ENCODE results near the gene ALOX12B. TPM values are rescaled to one million over a fixed set of nuclear protein-coding genes. Genes with fewer than 3 reads are reported as not detected.

ALOX12B gene
- total and polyA plus RNA-seq, 2 donors (not counting 3 experiments of a cell fraction or from before 2014, with no cell fraction given) = not detected

- ChIA-PET CTCF (no interaction called here), POLR2A (no interaction called here)
- dilution Hi-C loops (cut with MboI; ENCODE audit: extremely low pct_ligation_motif_present, low sequenced_read_pairs) = no loop called here
- peak overlapping the region; percentile 97 for H3K4me2 ChIP-seq (ENCODE audit: insufficient read depth, low read length)
- H3K9me3 ChIP-seq (replicated peaks; ENCODE audit: control insufficient read depth, insufficient read depth, low read length) = no peaks in the 10 kb centered on the region
- H2AFZ ChIP-seq (ENCODE audit: low read depth, low read length) = peak overlapping the region; percentile 100
- DNase-seq (ENCODE audit: low read depth, low spot score) (no peak), FAIRE-seq (no peak)
- BruUV-seq (replicated peaks) = no TSS peak
- no peaks in the 10 kb centered on the region for H3K79me2 ChIP-seq (ENCODE audit: control insufficient read depth, insufficient read depth, low read length)
- H3K4me3 ChIP-seq (replicated peaks in 1 of 3; ENCODE audit: insufficient read depth in 1 of 3, low read depth in 1 of 3, low read length in 3 of 3) = peak overlapping the region; percentile 46 to 98 (median 85)
- peaks cover 8 to 14% of the 10 kb centered on the region in 2 experiments for H3K27me3 ChIP-seq (ENCODE audit: control insufficient read depth in 2 of 2, insufficient read depth in 2 of 2, low read length in 2 of 2)
- H4K20me1 ChIP-seq (replicated peaks; ENCODE audit: control insufficient read depth, extremely low read depth, insufficient read depth, low read length) = no peaks in the 10 kb centered on the region
- no peak for TF ChIP-seq EZH2 (IDR thresholded peaks at IDR 0.05; ENCODE audit: borderline replicate concordance, low read depth, low read length, severe bottlenecking)
- no peak for TF ChIP-seq JUN (IDR thresholded peaks at IDR 0.05; ENCODE audit: borderline replicate concordance, insufficient read depth, insufficient read length, low read depth)
- TF ChIP-seq POLR2AphosphoS5 (IDR thresholded peaks at IDR 0.05; ENCODE audit: insufficient read depth, low read depth, low read length) = no peak
- no peak for TF ChIP-seq POLR2A (IDR thresholded peaks at IDR 0.05; ENCODE audit: low read depth, low read length)
- TF ChIP-seq MAX (IDR thresholded peaks at IDR 0.05; ENCODE audit: insufficient read depth, insufficient read length) = no peak
- no peak for TF ChIP-seq MYC (IDR thresholded peaks at IDR 0.05; ENCODE audit: low read depth, low read length)
- no peaks in the 10 kb centered on the region for H3K36me3 ChIP-seq (ENCODE audit: control insufficient read depth in 2 of 2, extremely low read depth in 1 of 2, insufficient read depth in 2 of 2, low read length in 2 of 2)
- H3K9ac ChIP-seq (replicated peaks; ENCODE audit: extremely low read depth, insufficient read depth, low read length) = no peak overlapping the region
- intact Hi-C loops (cut with micrococcal nuclease) = loop anchor here (1.0 kb wide), 2 partner anchors 12 to 30 kb away; no protein-coding TSS in a partner anchor
- no peaks in the 10 kb centered on the region for H3K9me1 ChIP-seq (replicated peaks; ENCODE audit: control insufficient read depth, extremely low read depth, insufficient read depth, low read length)
- no peak overlapping the region for H3K27ac ChIP-seq (ENCODE audit: insufficient read depth, low read depth, low read length)
- peaks cover 28% of the 10 kb centered on the region for H3K4me1 ChIP-seq (ENCODE audit: control insufficient read depth, extremely low read depth, insufficient read depth, low read length)
These were observed 38.5 kb upstream of the ALOX12B start for GRCh38 chr17:8125947-8126490.
